K562 (cell line): Measurements from ENCODE around the gene GJC2. TPM values are rescaled to one million over a fixed set of nuclear protein-coding genes. Genes with fewer than 3 reads are reported as not detected.

ENCODE experiments used
- ATAC-seq: fragments of 200-7000 bp; cut with Tn5 transposase; 3 replicates; pipeline ENCODE4 v1.9.1; 2020; ENCODE audit warnings: moderate library complexity
- BruUV-seq: library from RNA; stranded (reverse); fragments of 400-500 nt; replicated peaks from 2 replicates; lab custom pipeline; 2021; lab: Mats Ljungman, UMichigan
- CTCF ChIA-PET: fragments of 300-600 bp; formaldehyde crosslinking; extraction: SDS; loops from one replicate; lab custom pipeline; 2021; ENCODE audit warnings: low intra/inter-chr PET ratio; lab: Yijun Ruan, JAX
- POLR2A ChIA-PET: fragments of 300-600, 350-650 bp; sonication (Branson Sonifier 250); formaldehyde crosslinking; extraction: SDS; loops from one replicate; lab custom pipeline; 2021; ENCODE audit warnings: antibody characterized with exemption, inconsistent platforms; lab: Yijun Ruan, JAX
- DNase-seq, 4 experiments: peaks; one replicate each; pipeline versions ENCODE4 v3.0.0 to v3.0.0-alpha.2; 2011 to 2018; ENCODE audit warnings: low spot score in 3 of 4, mixed read lengths in 3 of 4; ENCODE audit errors: extremely low read depth in 1 of 4
- FAIRE-seq: peaks from 2 replicates; lab custom pipeline; 2011; peaks lifted over from hg19 to GRCh38; lab: Jason Lieb, UNC
- H2AFZ ChIP-seq: 2 replicates; pipeline ENCODE4 v1.6.0; 2011; ENCODE audit warnings: low read depth, low read length, control low read depth, inconsistent platforms
- H3K27ac ChIP-seq: fragments of 200-600 bp; 3 replicates; pipeline ENCODE4 v1.8.0; 2011; ENCODE audit warnings: low read depth, mild to moderate bottlenecking, control low read depth, inconsistent platforms, low read length, moderate library complexity, mixed read lengths; ENCODE audit errors: extremely low read depth
- H3K27me3 ChIP-seq, 2 experiments: fragments of 300-600 bp in 1 of 2; 2 replicates in 1 of 2; 3 replicates in 1 of 2; pipeline versions ENCODE4 v1.6.0 to v1.8.0; 2011; ENCODE audit warnings: inconsistent platforms in 2 of 2, low read length in 2 of 2, mild to moderate bottlenecking in 1 of 2, mixed read lengths in 1 of 2, moderate library complexity in 1 of 2; ENCODE audit not compliant: control insufficient read depth in 2 of 2, insufficient read depth in 2 of 2
- H3K36me3 ChIP-seq: fragments of 300-600 bp; 3 replicates; pipeline ENCODE4 v1.8.0; 2011; ENCODE audit warnings: mild to moderate bottlenecking, low read length, inconsistent platforms; ENCODE audit not compliant: control insufficient read depth, insufficient read depth
- H3K4me1 ChIP-seq, 2 experiments: fragments of 200-600 bp in 1 of 2; replicated peaks in 1 of 2; 2 replicates in 1 of 2; 3 replicates in 1 of 2; pipeline versions ENCODE4 v1.5.1 to v1.8.0; 2011; ENCODE audit warnings: inconsistent platforms in 2 of 2, low read length in 2 of 2, mild to moderate bottlenecking in 1 of 2, mixed read lengths in 1 of 2, moderate library complexity in 1 of 2; ENCODE audit not compliant: control insufficient read depth in 2 of 2, insufficient read depth in 2 of 2
- H3K4me2 ChIP-seq: 2 replicates; pipeline ENCODE4 v1.6.1; 2011; ENCODE audit warnings: low read length, control low read depth, inconsistent platforms, mixed read lengths; ENCODE audit not compliant: insufficient read depth
- H3K4me3 ChIP-seq: fragments of 200-600 bp; sonication (generic), shearing (Covaris generic); 2 replicates; pipeline ENCODE4 v1.5.1; 2016; ENCODE audit warnings: control low read depth, inconsistent platforms
- H3K79me2 ChIP-seq: fragments of 200-600 bp; 3 replicates; pipeline ENCODE4 v1.8.0; 2011; ENCODE audit warnings: low read length, inconsistent platforms; ENCODE audit not compliant: control insufficient read depth, insufficient read depth
- H3K9ac ChIP-seq, 2 experiments: 2 replicates each; pipeline versions ENCODE4 v1.6.0 to v1.6.1; 2011; ENCODE audit warnings: low read depth in 2 of 2, low read length in 2 of 2, control low read depth in 1 of 2, inconsistent platforms in 1 of 2, mild to moderate bottlenecking in 1 of 2, mixed read lengths in 1 of 2; ENCODE audit not compliant: insufficient read depth in 1 of 2
- H3K9me1 ChIP-seq: one replicate; pipeline ENCODE4 v1.6.0; 2011; ENCODE audit warnings: inconsistent platforms, mild to moderate bottlenecking, low read length, moderate library complexity; ENCODE audit not compliant: control insufficient read depth, insufficient read depth
- H3K9me3 ChIP-seq: replicated peaks from 2 replicates; pipeline ENCODE4 v1.5.1; 2011; ENCODE audit warnings: low read depth, low read length, inconsistent platforms; ENCODE audit not compliant: control insufficient read depth, insufficient read depth
- H4K20me1 ChIP-seq: replicated peaks from 2 replicates; pipeline ENCODE4 v1.6.1; 2011; ENCODE audit warnings: low read length, inconsistent platforms, mixed read lengths; ENCODE audit not compliant: control insufficient read depth, insufficient read depth
- C11orf30 ChIP-seq: fragments of 450-650 bp; IDR thresholded peaks from 2 replicates; pipeline ENCODE4 v1.6.1; 2016; ENCODE audit warnings: low read depth, mild to moderate bottlenecking
- ETV6 ChIP-seq, 3 experiments: fragments of 150-350 bp in 1 of 3; sonication (generic) in 1 of 3; formaldehyde crosslinking in 1 of 3; IDR thresholded peaks; 2 replicates each; pipeline versions ENCODE4 v1.6.1 to v1.8.0; 2014 to 2022; ENCODE audit warnings: borderline replicate concordance in 2 of 3, low read depth in 2 of 3, antibody characterized with exemption in 1 of 3, low read length in 1 of 3, mild to moderate bottlenecking in 1 of 3, missing genetic modification reagents in 1 of 3
- MAFG ChIP-seq: fragments of 450-650 bp; conservative IDR thresholded peaks from 2 replicates; pipeline ENCODE4 v1.6.1; 2016; ENCODE audit warnings: missing genetic modification characterization, missing compliant biosample characterization
- NFIC ChIP-seq: fragments of 450-650 bp; IDR thresholded peaks from 2 replicates; pipeline ENCODE4 v1.6.1; 2017; ENCODE audit warnings: mild to moderate bottlenecking, inconsistent platforms
- OTX1 ChIP-seq: fragments of 450-650 bp; formaldehyde crosslinking; IDR thresholded peaks from 2 replicates; pipeline ENCODE4 v1.4.0; 2022; ENCODE audit warnings: mild to moderate bottlenecking
- ZFPM2 ChIP-seq: fragments of 250-450 bp; sonication (Bioruptor Pico); IDR thresholded peaks from 2 replicates; pipeline ENCODE4 v1.5.1; 2022; ENCODE audit warnings: mild to moderate bottlenecking
- ZNF316 ChIP-seq: fragments of 450-650 bp; IDR thresholded peaks from 2 replicates; pipeline ENCODE4 v1.6.1; 2016
- WGBS: fragments of 100-300 bp; shearing (Covaris generic); methylation state at CpG from one replicate; pipeline ENCODE4 v1.1.6; 2016; ENCODE audit warnings: low coverage, mixed read lengths; ENCODE audit not compliant: insufficient coverage; ENCODE audit errors: missing lambda C conversion rate; 5-methylcytosine and 5-hydroxymethylcytosine counted together
- in situ Hi-C: fragments of 300-500 bp; cut with MboI; formaldehyde crosslinking; loops from 4 replicates; pipeline ENCODE4 v1.15.0; 2018; ENCODE audit warnings: inconsistent platforms, mixed read lengths
- intact Hi-C: fragments of 100-400 bp; cut with micrococcal nuclease; formaldehyde crosslinking; loops from 2 replicates; pipeline ENCODE4 v1.14.2; 2022
- polyA plus RNA-seq, 8 experiments: library from polyadenylated mRNA; depleted of rRNA in 4 of 8; stranded (reverse) in 5 of 8; unstranded in 3 of 8; fragments of >200 nt; fragmentation: Nextera tagmentation in 2 of 8; fragmentation: Illumina TruSeq in 1 of 8; extraction: Ambion mirVana in 2 of 8; extraction: Trizol in 1 of 8; gene quantifications; 2 replicates each; pipeline versions ENCODE4 v1.2.1 to v1.2.3, GENCODE V29; 2011 to 2014; ENCODE audit warnings: inconsistent platforms in 1 of 8, missing spikeins in 1 of 8
- total RNA-seq, 7 experiments: library from RNA; depleted of rRNA in 6 of 7; stranded (reverse); fragments of >200 nt in 6 of 7; fragmentation: Illumina TruSeq in 2 of 7; extraction: Trizol in 2 of 7; gene quantifications; 2 replicates each; pipeline versions ENCODE4 v1.2.1 to v1.2.3, GENCODE V29; 2011 to 2021; ENCODE audit warnings: low replicate concordance in 1 of 7
- TF ChIP-seq, protein P1 (sequence below): fragments of 450-650 bp; conservative IDR thresholded peaks from 2 replicates; pipeline ENCODE4 v1.6.1; 2016; ENCODE audit warnings: missing genetic modification characterization, low read depth, mild to moderate bottlenecking, control low read depth, missing compliant biosample characterization
- TF ChIP-seq, protein P2 (sequence below): fragments of 250-450 bp; sonication (Bioruptor Pico); IDR thresholded peaks from 2 replicates; pipeline ENCODE4 v1.8.0; 2022; ENCODE audit warnings: inconsistent platforms, mild to moderate bottlenecking, moderate library complexity, borderline replicate concordance

GJC2 gene
- total and polyA plus RNA-seq, 9 of the 15 experiments (the other 6 are each of a cell fraction or from before 2014, with no cell fraction given), result 0.03 to 0.62 (median 0.11) TPM; not detected in 2

DNA sequence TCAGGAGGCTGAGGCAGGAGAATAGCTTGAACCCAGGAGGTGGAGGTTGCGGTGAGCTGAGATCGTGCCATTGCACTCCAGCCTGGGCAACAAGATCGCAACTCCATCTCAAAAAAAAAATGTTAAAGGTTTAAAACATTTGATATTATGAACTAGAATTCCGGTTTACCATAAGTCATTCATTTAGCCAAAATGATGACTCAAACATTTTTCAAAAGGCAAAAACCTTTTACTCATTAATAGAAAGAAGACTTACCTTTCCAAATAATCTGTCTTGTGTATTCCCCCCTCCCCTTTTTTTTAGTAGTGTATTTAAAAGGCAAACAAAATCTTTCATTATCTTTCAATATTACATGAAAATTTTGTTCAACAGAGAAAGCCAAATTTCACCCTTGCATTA is 32.4 kb upstream of the GJC2 start:
- WGBS, result 68% methylated on average over 4 of the region's 4 CpGs
- TF ChIP-seq MAFG (tag) (peak; percentile 51), ZFPM2 (CRISPR knock-in tag) (no peak), ETV6 (IDR thresholded peaks at IDR 0.05; ENCODE audit: borderline replicate concordance in 1 of 2, low read depth in 2 of 2, low read length in 1 of 2) (no peak), ETV6 (CRISPR knock-in tag; IDR thresholded peaks at IDR 0.05; ENCODE audit: borderline replicate concordance) (no peak), C11orf30 (peak; percentile 53), OTX1 (CRISPR knock-in tag) (no peak), ZNF316 (peak; percentile 80), NFIC (no peak)
- TF ChIP-seq, protein P1, sequence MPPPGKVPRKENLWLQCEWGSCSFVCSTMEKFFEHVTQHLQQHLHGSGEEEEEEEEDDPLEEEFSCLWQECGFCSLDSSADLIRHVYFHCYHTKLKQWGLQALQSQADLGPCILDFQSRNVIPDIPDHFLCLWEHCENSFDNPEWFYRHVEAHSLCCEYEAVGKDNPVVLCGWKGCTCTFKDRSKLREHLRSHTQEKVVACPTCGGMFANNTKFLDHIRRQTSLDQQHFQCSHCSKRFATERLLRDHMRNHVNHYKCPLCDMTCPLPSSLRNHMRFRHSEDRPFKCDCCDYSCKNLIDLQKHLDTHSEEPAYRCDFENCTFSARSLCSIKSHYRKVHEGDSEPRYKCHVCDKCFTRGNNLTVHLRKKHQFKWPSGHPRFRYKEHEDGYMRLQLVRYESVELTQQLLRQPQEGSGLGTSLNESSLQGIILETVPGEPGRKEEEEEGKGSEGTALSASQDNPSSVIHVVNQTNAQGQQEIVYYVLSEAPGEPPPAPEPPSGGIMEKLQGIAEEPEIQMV, result no peak
- TF ChIP-seq, protein P2, sequence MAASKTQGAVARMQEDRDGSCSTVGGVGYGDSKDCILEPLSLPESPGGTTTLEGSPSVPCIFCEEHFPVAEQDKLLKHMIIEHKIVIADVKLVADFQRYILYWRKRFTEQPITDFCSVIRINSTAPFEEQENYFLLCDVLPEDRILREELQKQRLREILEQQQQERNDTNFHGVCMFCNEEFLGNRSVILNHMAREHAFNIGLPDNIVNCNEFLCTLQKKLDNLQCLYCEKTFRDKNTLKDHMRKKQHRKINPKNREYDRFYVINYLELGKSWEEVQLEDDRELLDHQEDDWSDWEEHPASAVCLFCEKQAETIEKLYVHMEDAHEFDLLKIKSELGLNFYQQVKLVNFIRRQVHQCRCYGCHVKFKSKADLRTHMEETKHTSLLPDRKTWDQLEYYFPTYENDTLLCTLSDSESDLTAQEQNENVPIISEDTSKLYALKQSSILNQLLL (CRISPR knock-in tag), result no peak
- FAIRE-seq (no peak), ATAC-seq (no peak), DNase-seq (no peak)
- Histone ChIP-seq H3K9me3 (no peaks in the 10 kb centered on the region), H4K20me1 (no peaks in the 10 kb centered on the region), H3K36me3 (no peaks in the 10 kb centered on the region), H3K79me2 (no peaks in the 10 kb centered on the region), H3K4me3 (no peak overlapping the region), H3K4me1 (no peaks in the 10 kb centered on the region), H3K27me3 (no peaks in the 10 kb centered on the region), H3K27ac (no peak overlapping the region), H3K9me1 (no peaks in the 10 kb centered on the region), H3K4me2 (no peak overlapping the region), H2AFZ (no peak overlapping the region), H3K9ac (no peak overlapping the region)
- intact Hi-C loops (no loop called here), in situ Hi-C loops (no loop called here)
- BruUV-seq, result no TSS peak
- ChIA-PET POLR2A (no interaction called here), CTCF (interaction anchor here (0.7 kb wide), 1 partner anchor 10 kb away, joined by 3 read pairs; no protein-coding TSS in a partner anchor)
